Spleen (tissue), 11 donors: ENCODE results near the gene IL12A. TPM values are rescaled to one million over a fixed set of nuclear protein-coding genes. Genes with fewer than 3 reads are reported as not detected.

Experiments used
- DNase-seq: peaks from one replicate; pipeline ENCODE4 v3.0.0-alpha.2; 2020
- H3K27ac ChIP-seq, 8 donors: fragments of 200-600 bp; sonication (generic) in 7 of 8; 1 replicate in 4 of 8; 2 replicates in 4 of 8; pipeline versions ENCODE4 v1.5.0 to v1.8.0; 2016 to 2021; ENCODE audit warnings: inconsistent platforms in 4 of 8, mild to moderate bottlenecking in 4 of 8, moderate library complexity in 1 of 8
- H3K27me3 ChIP-seq, 7 donors: fragments of 200-600 bp; sonication (generic) in 6 of 7; replicated peaks in 1 of 7; 1 replicate in 4 of 7; 2 replicates in 3 of 7; pipeline versions ENCODE4 v1.5.0 to v1.8.0; 2016 to 2021; ENCODE audit warnings: inconsistent platforms in 3 of 7, mild to moderate bottlenecking in 1 of 7
- H3K36me3 ChIP-seq, 6 donors: fragments of 200-600 bp; sonication (generic) in 5 of 6; 1 replicate in 4 of 6; 2 replicates in 2 of 6; pipeline versions ENCODE4 v1.5.0 to v1.8.0; 2016 to 2021; ENCODE audit warnings: inconsistent platforms in 2 of 6
- H3K4me1 ChIP-seq, 6 donors: fragments of 200-600 bp; sonication (generic) in 5 of 6; 1 replicate in 3 of 6; 2 replicates in 3 of 6; pipeline versions ENCODE4 v1.5.0 to v1.8.0; 2016 to 2021; ENCODE audit warnings: inconsistent platforms in 3 of 6
- H3K4me3 ChIP-seq, 8 donors: fragments of 200-600 bp; sonication (generic) in 7 of 8; 1 replicate in 4 of 8; 2 replicates in 4 of 8; pipeline versions ENCODE4 v1.5.0 to v1.8.0; 2016 to 2021; ENCODE audit warnings: inconsistent platforms in 4 of 8, mild to moderate bottlenecking in 4 of 8, moderate library complexity in 2 of 8
- H3K9me3 ChIP-seq, 8 donors: fragments of 200-600 bp; sonication (generic) in 7 of 8; 1 replicate in 4 of 8; 2 replicates in 4 of 8; pipeline versions ENCODE4 v1.5.0 to v1.8.0; 2016 to 2021; ENCODE audit warnings: inconsistent platforms in 4 of 8
- CTCF ChIP-seq, 11 experiments: fragments of 200-600 bp in 7 of 11; fragments of 450-650 bp in 4 of 11; sonication (generic) in 4 of 11; IDR thresholded peaks in 8 of 11; conservative IDR thresholded peaks in 3 of 11; 1 replicate in 7 of 11; 2 replicates in 4 of 11; pipeline versions ENCODE4 v1.4.0 to v1.8.0; 2016 to 2021; ENCODE audit warnings: antibody characterized with exemption in 11 of 11, inconsistent platforms in 4 of 11, mild to moderate bottlenecking in 1 of 11
- POLR2A ChIP-seq, 3 donors: fragments of 450-650 bp; IDR thresholded peaks; one replicate each; pipeline ENCODE4 v1.5.1; 2017; ENCODE audit warnings: antibody characterized with exemption in 3 of 3, mild to moderate bottlenecking in 1 of 3
- POLR2AphosphoS5 ChIP-seq, 3 donors: sonication (generic); formaldehyde crosslinking; IDR thresholded peaks; one replicate each; pipeline ENCODE4 v1.5.1; 2017; ENCODE audit warnings: antibody characterized with exemption in 3 of 3
- WGBS, 5 donors: extraction: QIAGEN DNeasy Blood & Tissue Kit in 3 of 5; methylation state at CpG; one replicate each; pipeline versions ENCODE4 v1.1.5 to v1.1.7; 2013 to 2018; 5-methylcytosine and 5-hydroxymethylcytosine counted together
- intact Hi-C: fragments of 100-400 bp; cut with DNase I; formaldehyde crosslinking; loops from one replicate; pipeline ENCODE4 v1.15.0; 2023; ENCODE audit warnings: low total_unique reads
- polyA plus RNA-seq, 3 donors: library from polyadenylated mRNA; stranded (reverse); fragments of 200-250 nt; gene quantifications; one replicate each; pipeline ENCODE4 v1.2.1, GENCODE V29; 2013
- total RNA-seq, 7 donors: library from RNA; depleted of rRNA in 3 of 7; stranded (reverse); fragments of >200 nt in 3 of 7; fragmentation: NEBNext Ultra II Directional in 4 of 7; extraction: Animal tissue kit (Norgen Biotek cat#: 25700) in 4 of 7; gene quantifications; one replicate each; pipeline versions ENCODE4 v1.1.0 to v1.2.1, GENCODE V29; 2016 to 2021
- donor health status: healthy with polysubstance abuse.
- donor health status: DM: no; HTN: no; CAD: no; lungs with moderate emphysema.
- donor health status: DM: no; HTN: no; CAD: no.
- donor health status: Bipolar disorder and iron deficiency.
- donor health status: healthy.
- donor health status: DM: no; HTN: no; CAD: no.
- donor health status: DM: yes; HTN: yes; CAD: no.

The IL12A gene
- total and polyA plus RNA-seq, 10 donors, result 1.2 to 9.1 (median 2.8) TPM

GRCh38 chr3:160022068-160022467, 33.4 kb downstream of the IL12A start:
- H3K27me3 ChIP-seq, result no peaks in the 10 kb centered on the region
- H3K9me3 ChIP-seq, result no peaks in the 10 kb centered on the region
- H3K4me1 ChIP-seq, result no peaks in the 10 kb centered on the region
- TF ChIP-seq POLR2A (IDR thresholded peaks at IDR 0.05) (no peak), POLR2AphosphoS5 (IDR thresholded peaks at IDR 0.05) (no peak), CTCF (IDR thresholded peaks at IDR 0.05 in 8 of 11, conservative IDR thresholded peaks at IDR 0.05 in 3 of 11) (no peak)
- no peak overlapping the region for H3K27ac ChIP-seq
- intact Hi-C loops, result no loop called here
- no peak overlapping the region for H3K4me3 ChIP-seq
- WGBS, 5 donors, result 79 to 92% (median 85%) methylated on average over 9 of the region's 9 CpGs
- DNase-seq, result no peak
- no peaks in the 10 kb centered on the region for H3K36me3 ChIP-seq

DNA sequence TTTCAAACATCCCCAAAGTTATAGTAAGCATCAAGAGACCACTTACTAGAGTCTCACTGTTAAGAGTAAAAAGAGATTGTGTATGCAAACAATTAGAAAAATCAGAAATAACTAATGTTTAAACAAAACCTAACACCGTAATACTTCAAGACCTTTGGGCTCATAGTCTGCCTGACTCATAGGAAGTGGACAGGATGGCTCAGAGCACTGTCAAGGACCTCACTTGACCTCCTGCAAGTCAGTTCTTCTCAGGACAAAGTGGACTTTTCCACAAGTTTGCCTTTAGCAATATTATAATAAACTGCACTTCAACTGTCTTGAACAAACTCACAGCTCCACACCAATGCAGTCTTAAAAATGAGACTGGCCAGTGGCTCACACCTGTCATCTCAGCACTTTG, 34.8 kb downstream of the IL12A start:
- no peaks in the 10 kb centered on the region for H3K4me1 ChIP-seq
- intact Hi-C loops, result no loop called here
- no peaks in the 10 kb centered on the region for H3K27me3 ChIP-seq
- H3K9me3 ChIP-seq, result no peaks in the 10 kb centered on the region
- no peak for TF ChIP-seq POLR2AphosphoS5 (IDR thresholded peaks at IDR 0.05)
- H3K4me3 ChIP-seq, result no peak overlapping the region
- H3K27ac ChIP-seq, result no peak overlapping the region
- DNase-seq, result no peak
- 54 to 86% (median 63%) methylated on average over 1 of the region's 1 CpG for WGBS, 5 donors
- no peaks in the 10 kb centered on the region for H3K36me3 ChIP-seq

- TF ChIP-seq POLR2A (IDR thresholded peaks at IDR 0.05) (no peak), POLR2AphosphoS5 (IDR thresholded peaks at IDR 0.05) (no peak), CTCF (IDR thresholded peaks at IDR 0.05 in 8 of 11, conservative IDR thresholded peaks at IDR 0.05 in 3 of 11) (no peak)
- Histone ChIP-seq H3K4me1 (peaks cover 0 to 4% (median 0%) of the 10 kb centered on the region in 6 donors), H3K9me3 (no peaks in the 10 kb centered on the region), H3K4me3 (no peak overlapping the region), H3K27ac (no peak overlapping the region), H3K27me3 (no peaks in the 10 kb centered on the region), H3K36me3 (no peaks in the 10 kb centered on the region)
- DNase-seq, result no peak
- WGBS, 5 donors, result 32 to 54% (median 41%) methylated on average over 6 of the region's 6 CpGs
- intact Hi-C loops, result no loop called here
Measured at GRCh38 chr3:160027541-160028195, 39.0 kb downstream of the IL12A start.

DNA sequence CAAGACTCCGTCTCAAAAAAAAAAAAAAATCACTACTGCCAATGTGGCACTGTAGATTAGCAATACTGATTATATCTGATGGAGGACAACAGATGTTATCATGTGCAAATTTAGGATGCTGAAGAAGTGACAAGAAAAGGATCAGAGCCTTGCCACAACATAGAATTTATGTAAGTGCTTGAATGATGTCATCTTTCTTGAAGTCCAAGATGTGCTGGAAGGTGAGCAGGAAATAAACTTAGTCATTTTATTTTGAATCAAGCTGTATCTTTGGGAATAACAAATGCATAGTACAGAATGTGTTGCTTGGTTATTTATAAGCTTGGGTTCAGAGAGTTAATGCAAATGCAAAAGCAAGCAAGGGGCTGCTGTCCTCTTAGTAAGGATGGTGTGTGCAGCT, 47.1 kb downstream of the IL12A start:
- intact Hi-C loops, result loop anchor here (10.0 kb wide), 2 partner anchors 309 to 379 kb away; no protein-coding TSS in a partner anchor
- 89 to 100% (median 96%) methylated on average over 1 of the region's 1 CpG for WGBS, 5 donors
- peaks cover 0 to 12% (median 8%) of the 10 kb centered on the region in 6 donors for H3K4me1 ChIP-seq
- TF ChIP-seq POLR2AphosphoS5 (IDR thresholded peaks at IDR 0.05), result no peak
- no peak for TF ChIP-seq POLR2A (IDR thresholded peaks at IDR 0.05)
- TF ChIP-seq CTCF (IDR thresholded peaks at IDR 0.05 in 8 of 11, conservative IDR thresholded peaks at IDR 0.05 in 3 of 11), result no peak
- no peaks in the 10 kb centered on the region for H3K36me3 ChIP-seq
- H3K27ac ChIP-seq, result no peak overlapping the region
- no peak overlapping the region for H3K4me3 ChIP-seq
- no peak for DNase-seq
- peaks cover 0 to 38% (median 20%) of the 10 kb centered on the region in 7 donors for H3K27me3 ChIP-seq
- H3K9me3 ChIP-seq, result no peaks in the 10 kb centered on the region
